Dendritic cell treated with granulocyte-macrophage colony-stimulating factor and Interleukin-4, amounts not matched to agents 40 ng/mL and 50 ng/mL, for 4 days (primary cell): ENCODE data around the gene SFXN3.

Source experiments
- H3K27ac Mint-ChIP-seq: one replicate; pipeline ENCODE4 v1.8.0; 2022; ENCODE audit warnings: mild to moderate bottlenecking, mixed read lengths
- H3K27me3 Mint-ChIP-seq: one replicate; pipeline ENCODE4 v1.8.0; 2022; ENCODE audit warnings: mild to moderate bottlenecking, mixed read lengths
- H3K36me3 Mint-ChIP-seq: one replicate; pipeline ENCODE4 v1.8.0; 2022; ENCODE audit warnings: low read depth, mixed read lengths
- H3K4me1 Mint-ChIP-seq: one replicate; pipeline ENCODE4 v1.8.0; 2022; ENCODE audit warnings: low read depth, mixed read lengths
- H3K4me3 Mint-ChIP-seq: one replicate; pipeline ENCODE4 v1.8.0; 2022; ENCODE audit warnings: mild to moderate bottlenecking, moderate library complexity, mixed read lengths
- H3K9me3 Mint-ChIP-seq: one replicate; pipeline ENCODE4 v1.8.0; 2022; ENCODE audit warnings: mixed read lengths
- intact Hi-C: fragments of 100-400 bp; cut with micrococcal nuclease; formaldehyde crosslinking; loops from one replicate; pipeline ENCODE4 v1.15.0; 2022

Gene SFXN3

GRCh38 chr10:101005869-101006567 is 25.0 kb upstream of the SFXN3 start:
- Mint-ChIP-seq H3K36me3 (peaks cover 50% of the 10 kb centered on the region), H3K4me1 (peaks cover 12% of the 10 kb centered on the region), H3K27ac (no peak overlapping the region), H3K9me3 (no peaks in the 10 kb centered on the region), H3K27me3 (peaks cover 1% of the 10 kb centered on the region), H3K4me3 (no peak overlapping the region)
- intact Hi-C loops, result no loop called here

- no peaks in the 10 kb centered on the region for H3K27me3 Mint-ChIP-seq
- peaks cover 47% of the 10 kb centered on the region for H3K36me3 Mint-ChIP-seq
- no peak overlapping the region for H3K4me3 Mint-ChIP-seq
- H3K9me3 Mint-ChIP-seq, result no peaks in the 10 kb centered on the region
- intact Hi-C loops, result no loop called here
- H3K4me1 Mint-ChIP-seq, result peaks cover 6% of the 10 kb centered on the region
- H3K27ac Mint-ChIP-seq, result no peak overlapping the region
These were observed 24.4 kb upstream of the SFXN3 start for GRCh38 chr10:101006593-101007098.

GRCh38 chr10:101007099-101007711 is 23.8 kb upstream of the SFXN3 start:
- Mint-ChIP-seq H3K27me3 (no peaks in the 10 kb centered on the region), H3K36me3 (peaks cover 47% of the 10 kb centered on the region), H3K9me3 (no peaks in the 10 kb centered on the region), H3K27ac (no peak overlapping the region), H3K4me3 (no peak overlapping the region), H3K4me1 (peaks cover 2% of the 10 kb centered on the region)
- intact Hi-C loops, result no loop called here

GRCh38 chr10:101007915-101008822 is 22.9 kb upstream of the SFXN3 start:
- Mint-ChIP-seq H3K36me3 (peaks cover 39% of the 10 kb centered on the region), H3K27ac (no peak overlapping the region), H3K27me3 (peaks cover 2% of the 10 kb centered on the region), H3K4me1 (peaks cover 11% of the 10 kb centered on the region), H3K4me3 (no peak overlapping the region), H3K9me3 (no peaks in the 10 kb centered on the region)
- intact Hi-C loops, result no loop called here

- Mint-ChIP-seq H3K4me1 (peaks cover 16% of the 10 kb centered on the region), H3K4me3 (no peak overlapping the region), H3K27ac (no peak overlapping the region), H3K36me3 (peaks cover 32% of the 10 kb centered on the region), H3K27me3 (peaks cover 5% of the 10 kb centered on the region), H3K9me3 (no peaks in the 10 kb centered on the region)
- intact Hi-C loops, result no loop called here
These were observed 22.1 kb upstream of the SFXN3 start for GRCh38 chr10:101008823-101009423.

GRCh38 chr10:101010329-101010728 is 20.7 kb upstream of the SFXN3 start:
- intact Hi-C loops, result loop anchor here (10.0 kb wide), 1 partner anchor 46 kb away; the partner anchor contains the start of gene SEMA4G
- Mint-ChIP-seq H3K27ac (peak overlapping the region; percentile 7), H3K27me3 (peaks cover 13% of the 10 kb centered on the region), H3K9me3 (no peaks in the 10 kb centered on the region), H3K4me3 (no peak overlapping the region), H3K4me1 (peaks cover 29% of the 10 kb centered on the region), H3K36me3 (peaks cover 22% of the 10 kb centered on the region)

- Mint-ChIP-seq H3K4me1 (peaks cover 32% of the 10 kb centered on the region), H3K27ac (no peak overlapping the region), H3K4me3 (no peak overlapping the region), H3K27me3 (peaks cover 23% of the 10 kb centered on the region), H3K36me3 (peaks cover 8% of the 10 kb centered on the region), H3K9me3 (no peaks in the 10 kb centered on the region)
- intact Hi-C loops, result loop anchor here (10.0 kb wide), 1 partner anchor 47 kb away; the partner anchor contains the start of gene SEMA4G
These were observed 19.3 kb upstream of the SFXN3 start for GRCh38 chr10:101011517-101012423.

GRCh38 chr10:101012525-101013364 is 18.3 kb upstream of the SFXN3 start:
- H3K4me3 Mint-ChIP-seq, result no peak overlapping the region
- peak overlapping the region; percentile 53 for H3K27ac Mint-ChIP-seq
- intact Hi-C loops, result loop anchor here (10.0 kb wide), 1 partner anchor 48 kb away; the partner anchor contains the start of gene SEMA4G
- H3K9me3 Mint-ChIP-seq, result no peaks in the 10 kb centered on the region
- H3K36me3 Mint-ChIP-seq, result no peaks in the 10 kb centered on the region
- peaks cover 32% of the 10 kb centered on the region for H3K27me3 Mint-ChIP-seq
- H3K4me1 Mint-ChIP-seq, result peaks cover 36% of the 10 kb centered on the region

- Mint-ChIP-seq H3K4me3 (no peak overlapping the region), H3K27ac (peak overlapping the region; percentile 53), H3K36me3 (no peaks in the 10 kb centered on the region), H3K4me1 (peaks cover 43% of the 10 kb centered on the region), H3K27me3 (peaks cover 37% of the 10 kb centered on the region), H3K9me3 (no peaks in the 10 kb centered on the region)
- intact Hi-C loops, result loop anchor here (10.0 kb wide), 1 partner anchor 49 kb away; the partner anchor contains the start of gene SEMA4G
These were observed 17.6 kb upstream of the SFXN3 start for GRCh38 chr10:101013365-101013825.

GRCh38 chr10:101014230-101014884 is 16.7 kb upstream of the SFXN3 start:
- Mint-ChIP-seq H3K9me3 (no peaks in the 10 kb centered on the region), H3K27ac (no peak overlapping the region), H3K27me3 (peaks cover 38% of the 10 kb centered on the region), H3K4me1 (peaks cover 52% of the 10 kb centered on the region), H3K4me3 (no peak overlapping the region), H3K36me3 (no peaks in the 10 kb centered on the region)
- intact Hi-C loops, result loop anchor here (1.0 to 10.0 kb wide), 2 partner anchors 15 to 50 kb away; partner anchors contain the start of genes LZTS2 and SEMA4G

- H3K9me3 Mint-ChIP-seq, result no peaks in the 10 kb centered on the region
- H3K27ac Mint-ChIP-seq, result no peak overlapping the region
- intact Hi-C loops, result loop anchor here (1.0 to 10.0 kb wide), 2 partner anchors 16 to 50 kb away; partner anchors contain the start of genes LZTS2 and SEMA4G
- H3K4me1 Mint-ChIP-seq, result peaks cover 56% of the 10 kb centered on the region
- H3K36me3 Mint-ChIP-seq, result no peaks in the 10 kb centered on the region
- H3K27me3 Mint-ChIP-seq, result peaks cover 38% of the 10 kb centered on the region
- no peak overlapping the region for H3K4me3 Mint-ChIP-seq
These were observed 16.0 kb upstream of the SFXN3 start for GRCh38 chr10:101014966-101015581.
